GDM1 (cell line): ENCODE data around the gene PHF3.
"Not testable (repeated sequence)": the region's sequence is repeated elsewhere in the genome, so short reads cannot be mapped to it uniquely, and the experiment has no call there.

Experiments used
- DNase-seq: peaks from one replicate; lab custom pipeline; 2025; lab: John Stamatoyannopoulos, UW

The PHF3 gene

DNA sequence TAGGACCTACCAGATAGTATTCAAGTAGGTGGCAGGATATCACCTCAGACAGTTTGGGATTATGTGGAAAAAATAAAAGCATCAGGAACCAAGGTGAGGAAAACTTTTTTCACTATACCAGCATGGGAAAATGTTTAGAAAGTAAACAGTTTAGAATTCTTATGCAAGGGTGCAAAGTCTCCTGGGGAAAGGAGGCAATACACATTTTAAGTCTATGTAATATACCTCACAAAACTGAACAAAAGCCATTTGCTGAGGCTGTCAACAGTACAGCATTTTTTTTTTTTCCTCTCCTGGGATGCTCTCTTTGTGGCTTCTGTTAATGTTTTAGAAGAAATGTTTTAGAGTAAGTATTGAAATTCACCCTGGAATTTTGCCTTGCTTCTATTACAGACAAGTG, 73.5 kb downstream of the PHF3 start:
- DNase-seq: no peak

- DNase-seq: no peak
Measured at GRCh38 chr6:63713332-63713731, 77.7 kb downstream of the PHF3 start.

- no peak for DNase-seq
Measured at GRCh38 chr6:63714091-63714490, 78.5 kb downstream of the PHF3 start.

GRCh38 chr6:63716169-63716568, 80.6 kb downstream of the PHF3 start:
- DNase-seq: no peak

DNA sequence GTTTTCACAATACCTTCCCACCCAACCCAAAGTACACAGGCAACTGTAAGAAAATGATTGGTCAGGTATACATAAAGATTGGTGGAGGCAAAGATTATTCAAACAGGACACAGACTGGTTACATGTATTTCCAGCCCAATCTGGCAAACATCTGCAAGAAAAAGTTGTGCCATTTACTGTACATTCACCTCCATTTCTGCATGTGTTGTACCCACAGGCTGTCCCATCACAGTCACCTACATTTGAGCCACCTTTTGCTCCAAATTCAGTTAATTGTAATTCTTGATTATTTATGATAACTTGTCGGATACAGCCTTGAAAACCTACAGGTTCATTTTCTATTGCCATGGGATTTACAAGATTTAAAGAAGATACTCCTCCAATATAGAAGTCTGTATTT, 85.6 kb downstream of the PHF3 start:
- DNase-seq: no peak

- no peak for DNase-seq
Measured at GRCh38 chr6:63724721-63725120, 89.1 kb downstream of the PHF3 start.

GRCh38 chr6:63730311-63730710, 94.7 kb downstream of the PHF3 start:
- DNase-seq: no peak

DNA sequence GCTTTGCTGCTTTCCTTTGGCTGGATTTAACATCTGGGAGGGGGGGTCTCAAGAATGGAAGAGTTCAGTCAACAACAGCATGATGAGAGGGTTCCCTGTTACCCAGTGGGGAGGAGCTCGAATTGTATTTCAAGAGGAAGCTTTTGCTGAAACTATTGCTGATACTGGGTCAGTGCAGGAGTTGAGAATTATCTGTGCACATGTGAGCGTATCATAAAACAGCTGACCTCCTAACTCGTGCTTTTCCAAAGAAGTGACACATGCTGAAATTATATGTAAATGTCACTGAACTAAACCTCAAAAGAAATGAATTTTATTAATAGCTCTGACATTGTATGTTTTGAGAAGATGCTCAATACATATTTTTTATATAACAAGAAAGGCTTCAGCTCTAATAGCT, 96.3 kb downstream of the PHF3 start:
- no peak for DNase-seq

- no peak for DNase-seq
Measured at GRCh38 chr6:63732336-63732735, 96.7 kb downstream of the PHF3 start.

- DNase-seq: no peak
Measured at GRCh38 chr6:63734923-63735322, 99.3 kb downstream of the PHF3 start.

DNA sequence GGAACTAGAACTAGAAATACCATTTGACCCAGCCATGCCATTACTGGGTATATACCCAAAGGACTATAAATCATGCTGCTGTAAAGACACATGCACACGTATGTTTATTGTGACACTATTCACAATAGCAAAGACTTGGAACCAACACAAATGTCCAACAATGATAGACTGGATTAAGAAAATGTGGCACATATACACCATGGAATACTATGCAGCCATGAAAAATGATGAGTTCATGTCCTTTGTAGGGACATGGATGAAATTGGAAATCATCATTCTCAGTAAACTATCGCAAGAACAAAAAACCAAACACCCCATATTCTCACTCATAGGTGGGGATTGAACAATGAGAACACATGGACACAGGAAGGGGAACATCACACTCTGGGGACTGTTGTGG, 102.6 kb downstream of the PHF3 start:
- DNase-seq: not testable (repeated sequence)

DNA sequence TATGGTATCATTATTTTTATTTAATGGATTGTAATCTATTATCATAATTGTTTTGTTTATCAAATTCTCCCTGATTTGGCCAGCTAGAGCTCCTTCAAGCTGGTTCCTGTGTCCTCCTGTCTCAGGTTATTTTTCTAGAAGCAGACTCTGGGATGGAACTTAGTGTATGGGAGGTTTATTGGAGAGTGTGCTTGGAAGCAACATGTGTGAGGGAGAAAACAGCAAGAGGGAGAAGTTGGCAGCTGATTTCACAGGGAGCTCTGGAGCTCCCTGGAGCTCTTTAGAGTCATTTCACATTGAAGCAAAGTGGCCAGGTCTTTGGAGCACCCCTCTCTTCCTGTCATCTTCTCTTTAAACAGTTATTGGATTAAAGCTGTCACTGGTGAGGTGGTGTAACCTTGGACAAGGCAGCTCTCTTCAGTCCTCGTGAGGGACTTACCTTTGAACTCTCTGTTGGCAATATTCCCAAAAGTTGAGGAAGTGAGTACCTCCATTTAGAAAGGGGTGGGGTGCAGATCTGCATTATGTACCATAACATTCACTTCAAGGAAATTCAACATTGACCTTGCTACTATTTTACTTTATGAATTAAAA, 103.6 kb downstream of the PHF3 start:
- no peak for DNase-seq

DNA sequence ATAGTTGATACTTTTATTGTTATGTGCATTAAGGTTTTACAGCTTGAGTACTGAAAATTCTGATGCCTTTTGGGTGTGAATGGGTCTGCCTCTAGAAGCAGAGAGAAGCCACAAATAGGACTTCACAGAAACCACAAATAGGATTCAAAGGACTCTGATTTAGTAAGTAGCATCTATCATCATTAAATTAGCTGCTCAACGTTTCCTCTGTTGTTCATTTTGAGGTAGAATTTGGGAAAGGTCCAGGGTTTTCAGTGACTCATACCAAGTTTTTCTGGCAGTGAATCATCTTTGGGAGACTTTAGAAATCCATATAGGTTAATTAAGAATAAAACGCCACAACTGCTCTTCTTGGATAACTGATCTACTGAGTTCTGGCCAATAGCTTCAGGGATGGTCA, 105.1 kb downstream of the PHF3 start:
- DNase-seq: no peak

- no peak for DNase-seq
Measured at GRCh38 chr6:63742060-63742459, 106.5 kb downstream of the PHF3 start.

GRCh38 chr6:63743691-63744090, 108.1 kb downstream of the PHF3 start:
- no peak for DNase-seq

DNA sequence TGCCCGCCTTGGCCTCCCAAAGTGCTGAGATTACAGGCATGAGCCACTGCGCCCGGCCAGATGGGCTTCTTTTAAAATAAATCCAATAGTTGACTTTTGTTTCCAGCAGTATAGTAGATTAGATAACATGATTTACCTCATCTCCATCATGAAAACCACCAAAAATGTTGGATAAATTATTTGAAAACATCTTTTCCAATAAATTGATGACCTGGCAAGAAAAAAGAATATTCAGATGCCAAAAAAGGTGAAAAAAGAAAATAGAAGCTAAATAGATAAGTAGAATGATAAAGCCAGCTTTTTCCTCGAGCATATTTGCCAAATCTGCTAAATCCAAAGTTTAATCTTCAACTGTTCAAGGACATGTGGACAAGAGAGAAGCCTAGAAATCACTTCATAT, 109.2 kb downstream of the PHF3 start:
- DNase-seq: no peak

DNA sequence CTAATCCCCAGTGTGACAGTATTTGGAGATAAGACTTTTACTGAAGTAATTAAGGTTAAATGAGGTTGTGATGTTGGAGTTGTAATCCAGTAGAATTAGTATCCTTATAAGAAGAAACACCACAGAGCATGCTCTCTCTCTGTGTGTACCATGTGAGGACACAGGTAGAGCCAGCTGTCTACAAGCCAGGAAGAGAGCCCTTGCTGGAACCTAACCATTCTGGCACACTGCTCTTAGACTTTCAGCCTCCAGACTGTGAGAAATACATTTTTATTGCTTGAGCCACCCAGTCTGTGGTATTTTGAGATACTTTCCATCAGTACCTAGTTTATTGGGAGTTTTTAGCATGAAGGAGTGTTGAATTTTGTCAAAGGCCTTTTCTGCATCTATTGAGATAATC, 110.2 kb downstream of the PHF3 start:
- DNase-seq: no peak

DNA sequence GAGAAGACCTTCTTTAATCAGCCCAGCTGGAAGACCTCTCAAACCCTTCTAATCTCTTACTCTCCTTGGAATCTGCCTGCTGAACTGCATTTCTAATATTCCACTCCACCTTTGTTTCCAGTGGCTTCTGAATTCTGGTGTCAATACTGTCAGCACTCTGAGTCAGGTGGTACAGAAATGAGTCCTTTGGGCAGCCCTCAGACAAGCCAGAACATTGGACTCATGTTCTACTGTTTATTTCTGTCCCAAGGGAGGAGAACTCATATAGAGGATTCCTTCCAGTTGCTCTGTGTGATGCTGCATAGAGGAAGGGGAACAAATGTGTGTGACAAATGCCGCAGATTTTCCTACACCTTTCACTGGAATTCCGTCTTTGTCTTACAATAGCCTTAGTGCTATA, 114.8 kb downstream of the PHF3 start:
- no peak for DNase-seq

GRCh38 chr6:63757275-63757674, 121.7 kb downstream of the PHF3 start:
- DNase-seq: not testable (repeated sequence)

- no peak for DNase-seq
Measured at GRCh38 chr6:63757826-63758225, 122.2 kb downstream of the PHF3 start.

- no peak for DNase-seq
Measured at GRCh38 chr6:63759605-63760105, 124.1 kb downstream of the PHF3 start.

- DNase-seq: no peak
Measured at GRCh38 chr6:63760199-63760598, 124.6 kb downstream of the PHF3 start.

- DNase-seq: no peak
Measured at GRCh38 chr6:63764318-63764916, 128.8 kb downstream of the PHF3 start.
